AG09309 (cell line): ENCODE results near the gene NANP.

Experiments
- DNase-seq: peaks from one replicate; pipeline ENCODE4 v3.0.0-alpha.2; 2010; ENCODE audit warnings: low read depth
- H3K4me3 ChIP-seq: 2 replicates; pipeline ENCODE4 v1.5.1; 2011; ENCODE audit warnings: mild to moderate bottlenecking, low read depth, low read length, moderate library complexity; ENCODE audit not compliant: control insufficient read depth
- TF ChIP-seq, protein P1 (sequence below): IDR thresholded peaks from 2 replicates; pipeline ENCODE4 v1.5.1; 2011; ENCODE audit warnings: mild to moderate bottlenecking, low read depth, low read length, inconsistent platforms; ENCODE audit not compliant: insufficient read depth, control insufficient read depth; ENCODE audit errors: missing control alignments

NANP gene

DNA sequence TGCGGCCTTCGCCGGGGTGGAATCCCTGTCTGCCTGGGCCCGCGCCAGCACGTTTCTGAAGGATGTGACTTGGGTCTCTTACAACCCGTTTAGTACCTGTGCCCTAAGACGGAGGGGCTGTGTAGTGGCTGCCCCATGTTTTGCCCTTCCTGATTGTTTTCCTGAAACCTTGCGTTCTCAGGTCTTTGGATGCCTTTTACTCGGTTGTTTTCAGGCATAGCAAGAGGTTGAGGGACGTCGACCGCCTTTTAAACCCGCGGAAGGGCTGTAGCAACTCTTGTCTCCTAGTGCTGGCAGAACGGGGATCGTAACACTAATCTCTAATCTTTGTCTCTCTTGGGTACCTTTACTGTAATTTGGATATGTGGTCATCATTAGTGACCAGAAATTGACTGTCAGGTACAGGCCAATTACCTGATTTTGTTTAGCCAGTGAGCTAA is 706 bp upstream of the NANP start:
- no peak for DNase-seq
- peak overlapping the region; percentile 94 for H3K4me3 ChIP-seq
- TF ChIP-seq, protein P1, sequence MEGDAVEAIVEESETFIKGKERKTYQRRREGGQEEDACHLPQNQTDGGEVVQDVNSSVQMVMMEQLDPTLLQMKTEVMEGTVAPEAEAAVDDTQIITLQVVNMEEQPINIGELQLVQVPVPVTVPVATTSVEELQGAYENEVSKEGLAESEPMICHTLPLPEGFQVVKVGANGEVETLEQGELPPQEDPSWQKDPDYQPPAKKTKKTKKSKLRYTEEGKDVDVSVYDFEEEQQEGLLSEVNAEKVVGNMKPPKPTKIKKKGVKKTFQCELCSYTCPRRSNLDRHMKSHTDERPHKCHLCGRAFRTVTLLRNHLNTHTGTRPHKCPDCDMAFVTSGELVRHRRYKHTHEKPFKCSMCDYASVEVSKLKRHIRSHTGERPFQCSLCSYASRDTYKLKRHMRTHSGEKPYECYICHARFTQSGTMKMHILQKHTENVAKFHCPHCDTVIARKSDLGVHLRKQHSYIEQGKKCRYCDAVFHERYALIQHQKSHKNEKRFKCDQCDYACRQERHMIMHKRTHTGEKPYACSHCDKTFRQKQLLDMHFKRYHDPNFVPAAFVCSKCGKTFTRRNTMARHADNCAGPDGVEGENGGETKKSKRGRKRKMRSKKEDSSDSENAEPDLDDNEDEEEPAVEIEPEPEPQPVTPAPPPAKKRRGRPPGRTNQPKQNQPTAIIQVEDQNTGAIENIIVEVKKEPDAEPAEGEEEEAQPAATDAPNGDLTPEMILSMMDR: no peak

DNA sequence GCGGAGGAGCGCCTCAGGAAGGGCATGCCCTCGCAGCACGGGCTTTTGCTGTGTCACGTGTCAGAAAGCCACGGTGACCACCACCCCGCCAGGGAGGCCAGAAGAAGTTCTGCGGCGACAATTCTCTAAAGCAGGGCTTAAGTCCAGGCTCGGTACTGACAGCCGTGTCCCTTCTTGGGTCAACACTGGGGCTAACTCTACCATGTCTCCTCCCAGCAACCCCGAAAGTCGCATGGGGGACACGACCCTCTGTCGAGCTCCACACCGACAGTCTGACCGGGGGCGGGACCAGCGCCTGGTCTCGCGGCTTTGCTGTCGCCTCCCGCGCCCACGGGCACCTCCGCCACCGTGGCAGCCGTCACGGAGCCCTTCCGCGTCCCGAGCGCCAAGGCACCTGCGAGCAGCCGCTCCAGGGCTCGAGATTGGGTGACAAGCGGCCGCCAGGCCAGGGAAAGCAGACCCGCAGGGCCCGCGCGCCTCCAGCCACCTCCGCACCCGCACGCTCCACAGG is 534 bp downstream of the NANP start:
- no peak for DNase-seq
- H3K4me3 ChIP-seq: peak overlapping the region; percentile 94
- TF ChIP-seq, protein P1: no peak

DNA sequence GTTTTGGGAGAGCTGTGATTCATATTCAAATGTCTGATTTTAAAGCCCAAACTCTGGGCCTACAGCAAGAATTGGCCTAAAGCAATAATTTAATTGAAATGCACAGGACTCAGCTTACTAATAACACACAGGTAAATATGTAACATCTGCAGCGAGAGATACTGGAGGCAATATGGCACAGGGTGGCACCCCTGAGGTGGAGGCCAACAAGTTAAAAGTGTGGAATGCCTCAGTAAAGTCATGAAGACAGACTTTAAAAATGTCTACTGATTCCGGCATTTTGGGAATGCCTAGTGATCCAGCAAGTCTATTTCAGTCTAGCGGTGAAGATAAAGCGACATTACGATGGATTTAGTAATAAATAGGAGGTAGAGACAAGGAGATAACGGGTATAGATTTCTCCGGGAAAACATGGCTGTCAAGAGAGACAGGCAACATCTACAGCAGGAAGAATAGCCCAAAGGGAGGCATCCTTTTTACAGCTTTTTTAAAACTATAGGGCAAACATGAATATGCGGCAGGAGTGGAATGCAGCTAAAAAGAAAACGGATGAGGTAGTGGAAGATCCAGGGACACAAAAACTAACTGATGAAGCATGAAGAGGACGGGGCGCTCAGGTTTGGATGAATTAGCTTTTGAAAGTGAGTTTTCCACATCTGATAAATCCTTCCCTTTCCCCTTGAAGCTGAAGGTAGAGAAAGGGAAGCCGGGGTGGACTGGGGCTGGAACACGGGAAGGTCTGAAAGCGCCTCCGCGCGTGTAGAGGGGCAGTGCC is 1.2 kb downstream of the NANP start:
- TF ChIP-seq, protein P1: no peak
- H3K4me3 ChIP-seq: peak overlapping the region; percentile 94
- DNase-seq: no peak

DNA sequence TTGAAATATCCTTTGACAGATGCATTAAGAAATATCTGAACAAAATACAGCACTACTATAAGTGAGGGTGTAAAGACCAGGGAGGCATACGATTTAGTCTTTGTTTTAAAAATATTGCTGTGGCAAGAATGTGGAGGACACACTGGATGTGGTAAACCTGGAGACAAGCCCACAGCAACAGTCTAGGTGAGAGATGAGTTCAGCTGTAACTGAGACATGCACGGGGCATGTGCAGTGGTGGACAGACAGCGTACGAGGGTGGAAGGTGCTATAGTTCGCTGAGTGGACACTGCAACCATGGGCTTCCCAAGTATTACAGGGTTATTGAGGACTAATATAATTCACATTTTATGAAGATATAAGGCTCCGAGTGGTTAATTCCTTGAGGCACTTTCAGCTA is 1.8 kb downstream of the NANP start:
- TF ChIP-seq, protein P1: no peak
- H3K4me3 ChIP-seq: no peak overlapping the region
- no peak for DNase-seq

DNA sequence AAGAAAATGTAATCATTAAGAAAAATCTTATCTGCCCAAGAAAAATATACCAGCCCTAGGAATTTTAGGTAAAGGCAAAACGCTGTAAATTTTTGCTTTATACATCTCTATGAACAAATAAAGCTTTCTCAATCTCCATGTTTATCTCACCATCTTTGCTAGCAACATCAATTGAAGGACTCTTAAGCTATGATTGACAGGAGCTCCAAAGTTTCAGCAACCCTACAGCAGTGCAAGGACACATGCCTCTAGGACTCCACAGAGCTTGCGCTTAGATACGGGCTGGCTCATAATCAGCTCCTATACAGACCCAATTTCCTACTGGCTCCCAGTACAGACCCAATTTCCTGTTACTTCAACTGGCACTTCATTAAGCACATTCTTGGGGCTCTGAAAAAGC is 4.3 kb downstream of the NANP start:
- TF ChIP-seq, protein P1: no peak
- no peak for DNase-seq
- H3K4me3 ChIP-seq: no peak overlapping the region

DNA sequence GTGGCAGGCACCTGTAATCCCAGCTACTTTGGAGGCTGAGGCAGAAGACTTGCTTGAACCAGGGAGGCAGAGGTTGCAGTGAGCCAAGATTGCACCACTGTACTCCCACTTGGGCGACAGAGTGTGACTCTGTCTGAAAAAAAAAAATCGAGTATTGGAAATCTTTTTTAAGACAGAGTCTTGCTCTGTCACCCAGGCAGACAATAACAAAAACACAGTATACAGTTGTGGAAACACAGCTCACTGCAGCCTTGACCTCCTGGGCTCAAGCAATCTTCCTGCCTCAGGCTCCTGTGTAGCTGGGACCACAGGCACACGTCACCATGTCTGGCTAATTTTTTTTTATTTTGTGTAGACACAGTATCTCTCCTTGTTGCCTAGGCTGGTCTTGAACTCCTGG is 15.0 kb downstream of the NANP start:
- no peak for DNase-seq
- H3K4me3 ChIP-seq: no peak overlapping the region
- TF ChIP-seq, protein P1: no peak

DNA sequence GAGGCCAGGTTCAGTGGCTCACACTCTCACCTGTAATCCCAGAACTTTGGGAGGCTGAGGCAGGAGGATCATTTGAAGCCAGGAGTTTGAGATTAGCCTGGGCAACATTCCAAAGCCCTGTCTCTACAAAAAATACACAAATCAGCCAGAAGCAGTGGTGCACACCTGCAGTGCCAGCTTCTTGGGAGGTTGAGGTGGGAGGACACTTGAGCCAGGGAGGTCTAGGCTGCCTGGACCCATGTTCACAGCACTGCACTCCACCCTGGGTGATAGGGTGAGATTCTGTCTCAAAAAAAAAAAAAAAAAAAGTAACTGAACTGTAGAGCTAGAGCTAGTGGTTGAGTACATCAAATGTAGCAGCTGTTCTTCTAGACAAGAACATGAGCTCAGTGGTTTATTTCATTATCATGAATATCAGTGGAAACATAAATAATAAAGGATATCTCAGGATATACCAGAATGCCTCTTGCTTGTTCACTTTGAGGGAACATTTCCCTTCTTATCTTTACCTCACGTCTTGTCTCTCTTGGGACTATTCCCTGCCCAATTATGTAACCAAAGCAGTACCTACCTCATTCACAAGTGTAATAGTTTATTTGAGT is 17.6 kb downstream of the NANP start:
- TF ChIP-seq, protein P1: no peak
- H3K4me3 ChIP-seq: no peak overlapping the region
- no peak for DNase-seq
